C4-2B (cell line): ENCODE data around the gene CDO1.

Source experiments
- CTCF ChIP-seq: fragments of 450-650 bp; conservative IDR thresholded peaks from 2 replicates; pipeline ENCODE4 v1.5.1; 2017; ENCODE audit warnings: mild to moderate bottlenecking
- ZFX ChIP-seq: fragments of 450-650 bp; IDR thresholded peaks from 2 replicates; pipeline ENCODE4 v1.6.1; 2017

GRCh38 chr5:115815693-115816225 lies 700 bp downstream of the CDO1 start:
- TF ChIP-seq CTCF (no peak), ZFX (no peak)
